GM12878 (cell line): ENCODE data around the gene RAB7B. TPM values are rescaled to one million over a fixed set of nuclear protein-coding genes. Genes with fewer than 3 reads are reported as not detected.

Experiments used
- CREM ChIP-seq: IDR thresholded peaks from 2 replicates; pipeline ENCODE4 v1.6.1; 2014; ENCODE audit warnings: antibody characterized with exemption, low read depth
- EED ChIP-seq: sonication (generic); IDR thresholded peaks from 2 replicates; pipeline ENCODE4 v1.6.1; 2016; ENCODE audit warnings: antibody characterized with exemption, low read depth
- IKZF2 ChIP-seq, 2 experiments: fragments of 450-650 bp; IDR thresholded peaks; 2 replicates each; pipeline ENCODE4 v1.6.1; 2017; ENCODE audit warnings: mild to moderate bottlenecking in 2 of 2, moderate library complexity in 2 of 2
- LARP7 ChIP-seq: fragments of 450-650 bp; IDR thresholded peaks from 2 replicates; pipeline ENCODE4 v1.6.1; 2017; ENCODE audit warnings: mild to moderate bottlenecking
- RELA ChIP-seq: fragments of 450-650 bp; IDR thresholded peaks from 2 replicates; pipeline ENCODE4 v1.8.0; 2014; ENCODE audit warnings: borderline replicate concordance; ENCODE audit not compliant: partially characterized antibody
- SMAD1 ChIP-seq: fragments of 450-650 bp; IDR thresholded peaks from 2 replicates; pipeline ENCODE4 v1.6.1; 2018; ENCODE audit warnings: mild to moderate bottlenecking, low read depth; ENCODE audit not compliant: partially characterized antibody
- SREBF2 ChIP-seq: IDR thresholded peaks from 2 replicates; pipeline ENCODE4 v1.6.1; 2012; ENCODE audit warnings: mild to moderate bottlenecking, low read length
- SRF ChIP-seq, 2 experiments: IDR thresholded peaks; 2 replicates each; pipeline ENCODE4 v1.6.1; 2011; ENCODE audit warnings: low read depth in 2 of 2, low read length in 2 of 2, mild to moderate bottlenecking in 1 of 2, moderate library complexity in 1 of 2
- SUPT20H ChIP-seq: IDR thresholded peaks from 2 replicates; pipeline ENCODE4 v1.6.1; 2011; ENCODE audit warnings: low read depth, mild to moderate bottlenecking, low read length, moderate library complexity, borderline replicate concordance; ENCODE audit not compliant: control insufficient read depth
- TAF1 ChIP-seq: IDR thresholded peaks from 2 replicates; pipeline ENCODE4 v1.6.1; 2011; ENCODE audit warnings: mild to moderate bottlenecking, low read depth, low read length, borderline replicate concordance
- TCF12 ChIP-seq: IDR thresholded peaks from 2 replicates; pipeline ENCODE4 v1.6.1; 2011; ENCODE audit warnings: low read depth, mild to moderate bottlenecking, low read length
- YY1 ChIP-seq: IDR thresholded peaks from 2 replicates; pipeline ENCODE4 v1.6.1; 2011; ENCODE audit warnings: low read depth, mild to moderate bottlenecking, low read length
- ZBED1 ChIP-seq: IDR thresholded peaks from 2 replicates; pipeline ENCODE4 v1.6.1; 2016; ENCODE audit warnings: borderline replicate concordance
- ZNF384 ChIP-seq: IDR thresholded peaks from 2 replicates; pipeline ENCODE4 v1.6.1; 2012; ENCODE audit warnings: low read depth, mild to moderate bottlenecking, low read length, improper control_type of control experiment, borderline replicate concordance
- polyA plus RNA-seq, 11 experiments: library from polyadenylated mRNA; depleted of rRNA in 4 of 11; unstranded in 6 of 11; stranded (reverse) in 5 of 11; fragments of >200 nt; fragmentation: Nextera tagmentation in 4 of 11; fragmentation: Illumina TruSeq in 1 of 11; extraction: Ambion mirVana in 4 of 11; extraction: Trizol in 1 of 11; gene quantifications; 1 replicate in 1 of 11; 2 replicates in 10 of 11; pipeline versions ENCODE4 v1.2.1 to v1.2.3, GENCODE V29; 2011 to 2016; ENCODE audit warnings: inconsistent platforms in 2 of 11, missing spikeins in 2 of 11, low read depth in 1 of 11
- total RNA-seq, 4 experiments: library from RNA; depleted of rRNA in 3 of 4; stranded (reverse); fragments of >200 nt in 3 of 4; fragmentation: Illumina TruSeq in 1 of 4; extraction: Trizol in 1 of 4; gene quantifications; 2 replicates each; pipeline versions ENCODE4 v1.2.1 to v1.2.3, GENCODE V29; 2013 to 2021
- TF ChIP-seq, protein P1 (sequence below): IDR thresholded peaks from 2 replicates; pipeline ENCODE4 v1.6.1; 2011; ENCODE audit warnings: low read depth, mild to moderate bottlenecking, low read length, moderate library complexity, borderline replicate concordance; ENCODE audit errors: extremely low read depth
- TF ChIP-seq, protein P2 (sequence below): IDR thresholded peaks from 2 replicates; pipeline ENCODE4 v1.6.1; 2012; ENCODE audit warnings: low read length, inconsistent platforms
- TF ChIP-seq, protein P3 (sequence below): fragments of 450-650 bp; formaldehyde crosslinking; IDR thresholded peaks from 2 replicates; pipeline ENCODE4 v1.5.0; 2022; ENCODE audit warnings: mild to moderate bottlenecking, missing genetic modification characterization
- TF ChIP-seq, protein P4 (sequence below): fragments of 150-350 bp; IDR thresholded peaks from 2 replicates; pipeline ENCODE4 v1.6.1; 2014; ENCODE audit warnings: mild to moderate bottlenecking, low read depth, low read length
- TF ChIP-seq, protein P5 (sequence below): fragments of 450-650 bp; IDR thresholded peaks from 2 replicates; pipeline ENCODE4 v1.6.1; 2016; ENCODE audit warnings: mild to moderate bottlenecking
- TF ChIP-seq, protein P6 (sequence below): fragments of 450-650 bp; IDR thresholded peaks from 2 replicates; pipeline ENCODE4 v1.6.1; 2017; ENCODE audit warnings: low read depth, mild to moderate bottlenecking, moderate library complexity

The RAB7B gene
- total and polyA plus RNA-seq, 10 of the 15 experiments (the other 5 are each of a cell fraction or from before 2014, with no cell fraction given): 0.09 TPM; not detected in 9

DNA sequence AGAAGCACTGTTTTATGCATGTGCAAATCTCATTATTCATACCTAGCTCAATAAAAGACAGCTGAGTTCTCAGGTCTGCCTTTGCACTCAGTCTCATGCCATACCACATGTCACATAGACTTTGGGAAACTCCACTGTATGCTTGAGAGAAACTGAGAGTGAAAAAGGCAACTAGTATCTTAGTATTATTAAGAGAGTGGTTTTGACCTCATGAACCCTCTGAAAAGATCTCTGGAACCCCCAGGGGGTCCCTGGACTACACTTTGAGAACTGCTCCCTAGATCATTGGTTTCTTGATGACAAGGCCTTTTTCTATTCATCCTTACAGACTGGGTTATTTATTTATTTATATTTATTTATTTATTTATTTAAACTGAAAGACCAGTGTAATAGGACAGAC, 46.1 kb upstream of the RAB7B start (continued):
- TF ChIP-seq, protein P1, sequence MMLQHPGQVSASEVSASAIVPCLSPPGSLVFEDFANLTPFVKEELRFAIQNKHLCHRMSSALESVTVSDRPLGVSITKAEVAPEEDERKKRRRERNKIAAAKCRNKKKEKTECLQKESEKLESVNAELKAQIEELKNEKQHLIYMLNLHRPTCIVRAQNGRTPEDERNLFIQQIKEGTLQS: no peak
- TF ChIP-seq CREM (no peak), EED (peak; percentile 82), SMAD1 (no peak), LARP7 (no peak), TAF1 (no peak), SUPT20H (no peak), ZNF384 (no peak), IKZF2 (IDR thresholded peaks at IDR 0.05) (peak; percentile 82), YY1 (no peak), TCF12 (0 out of 2 replicates have a peak, but pooled peaks have one; percentile 48), ZBED1 (peak; percentile 80), SRF (IDR thresholded peaks at IDR 0.05; ENCODE audit: low read depth in 2 of 2, low read length in 2 of 2) (no peak), RELA (peak; percentile 29), SREBF2 (no peak)
- TF ChIP-seq, protein P2, sequence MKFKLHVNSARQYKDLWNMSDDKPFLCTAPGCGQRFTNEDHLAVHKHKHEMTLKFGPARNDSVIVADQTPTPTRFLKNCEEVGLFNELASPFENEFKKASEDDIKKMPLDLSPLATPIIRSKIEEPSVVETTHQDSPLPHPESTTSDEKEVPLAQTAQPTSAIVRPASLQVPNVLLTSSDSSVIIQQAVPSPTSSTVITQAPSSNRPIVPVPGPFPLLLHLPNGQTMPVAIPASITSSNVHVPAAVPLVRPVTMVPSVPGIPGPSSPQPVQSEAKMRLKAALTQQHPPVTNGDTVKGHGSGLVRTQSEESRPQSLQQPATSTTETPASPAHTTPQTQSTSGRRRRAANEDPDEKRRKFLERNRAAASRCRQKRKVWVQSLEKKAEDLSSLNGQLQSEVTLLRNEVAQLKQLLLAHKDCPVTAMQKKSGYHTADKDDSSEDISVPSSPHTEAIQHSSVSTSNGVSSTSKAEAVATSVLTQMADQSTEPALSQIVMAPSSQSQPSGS: peak; percentile 87
- TF ChIP-seq, protein P3, sequence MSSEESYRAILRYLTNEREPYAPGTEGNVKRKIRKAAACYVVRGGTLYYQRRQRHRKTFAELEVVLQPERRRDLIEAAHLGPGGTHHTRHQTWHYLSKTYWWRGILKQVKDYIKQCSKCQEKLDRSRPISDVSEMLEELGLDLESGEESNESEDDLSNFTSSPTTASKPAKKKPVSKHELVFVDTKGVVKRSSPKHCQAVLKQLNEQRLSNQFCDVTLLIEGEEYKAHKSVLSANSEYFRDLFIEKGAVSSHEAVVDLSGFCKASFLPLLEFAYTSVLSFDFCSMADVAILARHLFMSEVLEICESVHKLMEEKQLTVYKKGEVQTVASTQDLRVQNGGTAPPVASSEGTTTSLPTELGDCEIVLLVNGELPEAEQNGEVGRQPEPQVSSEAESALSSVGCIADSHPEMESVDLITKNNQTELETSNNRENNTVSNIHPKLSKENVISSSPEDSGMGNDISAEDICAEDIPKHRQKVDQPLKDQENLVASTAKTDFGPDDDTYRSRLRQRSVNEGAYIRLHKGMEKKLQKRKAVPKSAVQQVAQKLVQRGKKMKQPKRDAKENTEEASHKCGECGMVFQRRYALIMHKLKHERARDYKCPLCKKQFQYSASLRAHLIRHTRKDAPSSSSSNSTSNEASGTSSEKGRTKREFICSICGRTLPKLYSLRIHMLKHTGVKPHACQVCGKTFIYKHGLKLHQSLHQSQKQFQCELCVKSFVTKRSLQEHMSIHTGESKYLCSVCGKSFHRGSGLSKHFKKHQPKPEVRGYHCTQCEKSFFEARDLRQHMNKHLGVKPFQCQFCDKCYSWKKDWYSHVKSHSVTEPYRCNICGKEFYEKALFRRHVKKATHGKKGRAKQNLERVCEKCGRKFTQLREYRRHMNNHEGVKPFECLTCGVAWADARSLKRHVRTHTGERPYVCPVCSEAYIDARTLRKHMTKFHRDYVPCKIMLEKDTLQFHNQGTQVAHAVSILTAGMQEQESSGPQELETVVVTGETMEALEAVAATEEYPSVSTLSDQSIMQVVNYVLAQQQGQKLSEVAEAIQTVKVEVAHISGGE (CRISPR knock-in tag): no peak
- TF ChIP-seq, protein P4, sequence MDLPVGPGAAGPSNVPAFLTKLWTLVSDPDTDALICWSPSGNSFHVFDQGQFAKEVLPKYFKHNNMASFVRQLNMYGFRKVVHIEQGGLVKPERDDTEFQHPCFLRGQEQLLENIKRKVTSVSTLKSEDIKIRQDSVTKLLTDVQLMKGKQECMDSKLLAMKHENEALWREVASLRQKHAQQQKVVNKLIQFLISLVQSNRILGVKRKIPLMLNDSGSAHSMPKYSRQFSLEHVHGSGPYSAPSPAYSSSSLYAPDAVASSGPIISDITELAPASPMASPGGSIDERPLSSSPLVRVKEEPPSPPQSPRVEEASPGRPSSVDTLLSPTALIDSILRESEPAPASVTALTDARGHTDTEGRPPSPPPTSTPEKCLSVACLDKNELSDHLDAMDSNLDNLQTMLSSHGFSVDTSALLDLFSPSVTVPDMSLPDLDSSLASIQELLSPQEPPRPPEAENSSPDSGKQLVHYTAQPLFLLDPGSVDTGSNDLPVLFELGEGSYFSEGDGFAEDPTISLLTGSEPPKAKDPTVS: no peak
- TF ChIP-seq, protein P5, sequence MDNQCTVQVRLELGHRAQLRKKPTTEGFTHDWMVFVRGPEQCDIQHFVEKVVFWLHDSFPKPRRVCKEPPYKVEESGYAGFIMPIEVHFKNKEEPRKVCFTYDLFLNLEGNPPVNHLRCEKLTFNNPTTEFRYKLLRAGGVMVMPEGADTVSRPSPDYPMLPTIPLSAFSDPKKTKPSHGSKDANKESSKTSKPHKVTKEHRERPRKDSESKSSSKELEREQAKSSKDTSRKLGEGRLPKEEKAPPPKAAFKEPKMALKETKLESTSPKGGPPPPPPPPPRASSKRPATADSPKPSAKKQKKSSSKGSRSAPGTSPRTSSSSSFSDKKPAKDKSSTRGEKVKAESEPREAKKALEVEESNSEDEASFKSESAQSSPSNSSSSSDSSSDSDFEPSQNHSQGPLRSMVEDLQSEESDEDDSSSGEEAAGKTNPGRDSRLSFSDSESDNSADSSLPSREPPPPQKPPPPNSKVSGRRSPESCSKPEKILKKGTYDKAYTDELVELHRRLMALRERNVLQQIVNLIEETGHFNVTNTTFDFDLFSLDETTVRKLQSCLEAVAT: peak; percentile 56
- TF ChIP-seq, protein P6, sequence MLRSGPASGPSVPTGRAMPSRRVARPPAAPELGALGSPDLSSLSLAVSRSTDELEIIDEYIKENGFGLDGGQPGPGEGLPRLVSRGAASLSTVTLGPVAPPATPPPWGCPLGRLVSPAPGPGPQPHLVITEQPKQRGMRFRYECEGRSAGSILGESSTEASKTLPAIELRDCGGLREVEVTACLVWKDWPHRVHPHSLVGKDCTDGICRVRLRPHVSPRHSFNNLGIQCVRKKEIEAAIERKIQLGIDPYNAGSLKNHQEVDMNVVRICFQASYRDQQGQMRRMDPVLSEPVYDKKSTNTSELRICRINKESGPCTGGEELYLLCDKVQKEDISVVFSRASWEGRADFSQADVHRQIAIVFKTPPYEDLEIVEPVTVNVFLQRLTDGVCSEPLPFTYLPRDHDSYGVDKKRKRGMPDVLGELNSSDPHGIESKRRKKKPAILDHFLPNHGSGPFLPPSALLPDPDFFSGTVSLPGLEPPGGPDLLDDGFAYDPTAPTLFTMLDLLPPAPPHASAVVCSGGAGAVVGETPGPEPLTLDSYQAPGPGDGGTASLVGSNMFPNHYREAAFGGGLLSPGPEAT: peak; percentile 83; the same call in 1 of the 2 replicates
